Measurements from ENCODE around the gene KDM5C.

GRCh38 chrX:53195401-53195800, 29.6 kb downstream of the KDM5C start:
- TF ChIP-seq, protein P1, sequence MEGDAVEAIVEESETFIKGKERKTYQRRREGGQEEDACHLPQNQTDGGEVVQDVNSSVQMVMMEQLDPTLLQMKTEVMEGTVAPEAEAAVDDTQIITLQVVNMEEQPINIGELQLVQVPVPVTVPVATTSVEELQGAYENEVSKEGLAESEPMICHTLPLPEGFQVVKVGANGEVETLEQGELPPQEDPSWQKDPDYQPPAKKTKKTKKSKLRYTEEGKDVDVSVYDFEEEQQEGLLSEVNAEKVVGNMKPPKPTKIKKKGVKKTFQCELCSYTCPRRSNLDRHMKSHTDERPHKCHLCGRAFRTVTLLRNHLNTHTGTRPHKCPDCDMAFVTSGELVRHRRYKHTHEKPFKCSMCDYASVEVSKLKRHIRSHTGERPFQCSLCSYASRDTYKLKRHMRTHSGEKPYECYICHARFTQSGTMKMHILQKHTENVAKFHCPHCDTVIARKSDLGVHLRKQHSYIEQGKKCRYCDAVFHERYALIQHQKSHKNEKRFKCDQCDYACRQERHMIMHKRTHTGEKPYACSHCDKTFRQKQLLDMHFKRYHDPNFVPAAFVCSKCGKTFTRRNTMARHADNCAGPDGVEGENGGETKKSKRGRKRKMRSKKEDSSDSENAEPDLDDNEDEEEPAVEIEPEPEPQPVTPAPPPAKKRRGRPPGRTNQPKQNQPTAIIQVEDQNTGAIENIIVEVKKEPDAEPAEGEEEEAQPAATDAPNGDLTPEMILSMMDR (IDR thresholded peaks at IDR 0.05), result no peak
- TF ChIP-seq POLR2A (IDR thresholded peaks at IDR 0.05), result no peak
